ENCODE data around the gene ABHD12.

Gene ABHD12

DNA sequence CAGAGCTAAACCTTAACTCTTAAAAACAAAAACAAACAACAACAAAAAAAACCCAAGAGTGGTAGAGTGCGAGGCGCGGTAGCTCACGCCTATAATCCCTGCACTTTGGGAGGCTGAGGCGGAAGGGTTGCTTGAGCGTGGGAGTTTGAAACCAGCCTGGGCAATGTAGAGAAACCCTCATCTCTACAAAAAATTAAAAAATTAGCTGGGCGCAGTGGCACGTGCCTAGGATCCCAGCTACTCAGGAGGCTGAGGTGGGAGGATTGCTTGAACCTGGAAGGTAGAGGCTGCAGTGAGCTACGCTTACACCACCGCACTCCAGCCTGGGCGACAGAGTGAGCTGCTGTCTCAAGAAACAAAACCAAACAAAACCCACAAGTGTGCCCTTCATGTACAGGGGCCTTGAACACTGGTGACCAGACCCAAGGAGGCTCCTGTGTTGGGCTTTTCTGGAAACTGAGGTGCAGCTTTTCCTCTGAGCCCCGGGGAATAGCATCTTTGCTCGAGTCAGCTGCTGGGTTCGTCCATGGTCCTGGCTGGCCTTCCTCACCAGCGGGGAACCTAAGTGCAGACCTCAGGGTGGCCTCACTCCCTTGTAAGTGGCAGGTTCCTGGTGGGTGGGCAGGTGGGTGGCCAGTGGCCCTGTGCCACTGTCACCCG, 102.9 kb downstream of the ABHD12 start:
- no peak overlapping the region for H2AFZ ChIP-seq (ENCODE audit: low read length, unreplicated experiment)
- peaks cover 33% of the 10 kb centered on the region; the same call in 1 of the 2 replicates for H3K36me3 ChIP-seq (ENCODE audit: insufficient read depth, low read length)
- H3K79me2 ChIP-seq (ENCODE audit: control insufficient read depth, insufficient read depth, low read length, unreplicated experiment), result no peaks in the 10 kb centered on the region
- H3K27me3 ChIP-seq (ENCODE audit: insufficient read depth, low read length), result no peaks in the 10 kb centered on the region
- H3K4me3 ChIP-seq (ENCODE audit: low read depth, low read length), result no peak overlapping the region
- H3K4me1 ChIP-seq (ENCODE audit: control insufficient read depth, insufficient read depth, low read length, unreplicated experiment), result no peaks in the 10 kb centered on the region
- no peak overlapping the region for H3K27ac ChIP-seq (ENCODE audit: low read depth, low read length)

DNA sequence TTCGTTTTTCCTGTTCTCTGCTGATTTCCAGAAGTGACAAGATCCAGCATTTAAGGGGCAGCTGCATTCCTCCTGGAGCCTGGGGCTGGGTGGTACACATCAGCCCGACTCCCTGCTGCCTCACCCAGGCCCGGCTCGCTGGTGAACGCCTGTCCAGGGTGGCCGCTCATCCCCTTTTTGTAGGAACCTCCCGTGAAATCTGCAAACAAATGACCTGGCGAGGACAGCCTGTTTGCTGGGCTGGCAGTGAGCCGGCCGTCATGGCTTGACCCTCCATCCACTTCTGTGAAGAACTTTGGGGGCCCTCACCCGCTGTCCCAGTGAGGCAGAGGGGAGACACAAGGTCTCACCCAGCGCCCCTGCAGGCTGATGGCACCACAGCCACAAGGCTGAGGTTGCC, 103.7 kb downstream of the ABHD12 start:
- peaks cover 33% of the 10 kb centered on the region; the same call in 1 of the 2 replicates for H3K36me3 ChIP-seq (ENCODE audit: insufficient read depth, low read length)
- no peaks in the 10 kb centered on the region for H3K79me2 ChIP-seq (ENCODE audit: control insufficient read depth, insufficient read depth, low read length, unreplicated experiment)
- no peak overlapping the region for H3K27ac ChIP-seq (ENCODE audit: low read depth, low read length)
- H2AFZ ChIP-seq (ENCODE audit: low read length, unreplicated experiment), result no peak overlapping the region
- no peak overlapping the region for H3K4me3 ChIP-seq (ENCODE audit: low read depth, low read length)
- H3K27me3 ChIP-seq (ENCODE audit: insufficient read depth, low read length), result no peaks in the 10 kb centered on the region
- no peaks in the 10 kb centered on the region for H3K4me1 ChIP-seq (ENCODE audit: control insufficient read depth, insufficient read depth, low read length, unreplicated experiment)

DNA sequence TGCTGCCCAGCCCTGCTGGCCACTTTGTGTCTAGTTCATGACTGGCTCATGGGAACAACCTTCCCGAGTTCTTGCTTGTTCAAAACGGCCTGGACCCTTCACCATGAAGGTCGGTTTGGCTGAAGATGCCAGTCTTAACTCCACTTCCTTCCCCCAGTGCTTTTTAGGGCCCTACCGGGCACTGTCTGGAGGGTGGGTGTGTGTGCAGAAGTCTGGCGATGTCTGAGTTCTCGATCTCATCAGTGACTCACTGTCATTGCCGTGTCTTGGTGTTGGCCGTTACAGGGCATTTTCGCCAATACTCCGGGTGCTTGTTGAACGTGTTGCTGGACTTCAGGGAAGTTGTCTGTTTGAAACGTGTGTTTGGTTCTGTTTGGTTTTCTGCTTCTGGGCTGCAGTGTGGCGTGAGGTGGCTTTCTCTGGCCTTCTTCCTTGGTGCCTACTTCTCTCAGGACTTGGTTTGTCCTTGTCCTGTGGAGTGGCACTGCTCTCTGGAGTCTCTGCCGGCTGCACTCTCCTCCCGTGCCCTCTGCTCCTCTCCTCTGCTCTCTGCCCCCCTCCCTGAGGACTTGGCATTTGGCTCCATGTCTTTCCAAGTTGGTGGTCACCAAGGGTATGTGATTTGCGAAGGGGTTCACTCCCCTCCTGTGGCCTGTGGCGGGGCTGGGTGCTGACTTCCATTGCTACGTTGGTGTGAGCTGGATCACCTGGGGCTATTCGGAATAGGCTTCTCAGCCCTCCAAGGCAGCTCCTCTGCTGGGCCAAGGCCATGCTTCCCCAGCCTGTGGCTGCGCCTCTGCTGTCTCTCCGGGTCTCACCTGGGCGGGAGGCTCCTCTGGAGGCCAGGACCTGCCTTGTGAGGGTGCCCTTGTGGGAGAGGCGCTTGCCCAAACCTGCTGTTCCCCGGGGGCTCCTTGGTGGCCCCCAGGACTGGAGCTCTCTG, 104.5 kb downstream of the ABHD12 start:
- Histone ChIP-seq H3K79me2 (ENCODE audit: control insufficient read depth, insufficient read depth, low read length, unreplicated experiment) (no peaks in the 10 kb centered on the region), H3K27ac (ENCODE audit: low read depth, low read length) (no peak overlapping the region), H3K4me3 (ENCODE audit: low read depth, low read length) (no peak overlapping the region), H3K4me1 (ENCODE audit: control insufficient read depth, insufficient read depth, low read length, unreplicated experiment) (no peaks in the 10 kb centered on the region), H2AFZ (ENCODE audit: low read length, unreplicated experiment) (no peak overlapping the region), H3K27me3 (ENCODE audit: insufficient read depth, low read length) (no peaks in the 10 kb centered on the region), H3K36me3 (ENCODE audit: insufficient read depth, low read length) (peaks cover 33% of the 10 kb centered on the region; the same call in 1 of the 2 replicates)

DNA sequence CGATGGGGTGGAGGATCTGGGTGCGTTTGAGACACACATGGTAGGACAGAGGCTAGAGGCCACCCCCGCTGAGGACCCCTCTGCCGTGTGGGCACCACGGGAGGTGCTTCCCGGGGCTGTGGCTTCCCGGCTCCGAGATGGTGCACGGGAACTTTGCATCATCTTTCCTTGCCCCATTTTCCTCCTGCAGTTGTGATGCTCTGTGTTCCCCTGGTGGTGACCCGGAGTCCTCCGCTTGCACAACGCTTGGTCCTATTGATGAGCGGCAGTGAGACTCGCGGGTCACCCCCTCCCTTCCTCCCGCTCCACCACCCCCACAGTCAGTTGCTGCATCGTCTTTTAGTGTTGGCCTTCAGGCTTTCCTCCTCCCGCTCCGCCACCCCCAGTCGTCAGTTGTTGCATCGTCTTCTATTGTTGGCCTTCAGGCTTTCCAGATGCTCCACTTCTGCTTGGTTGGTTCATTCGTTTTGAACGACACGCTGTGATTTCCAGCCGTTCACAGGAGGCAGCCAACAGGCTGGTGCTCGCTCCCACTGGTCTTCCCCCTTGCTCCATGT, 105.5 kb downstream of the ABHD12 start:
- no peak overlapping the region for H2AFZ ChIP-seq (ENCODE audit: low read length, unreplicated experiment)
- peaks cover 28% of the 10 kb centered on the region; the same call in 1 of the 2 replicates for H3K36me3 ChIP-seq (ENCODE audit: insufficient read depth, low read length)

DNA sequence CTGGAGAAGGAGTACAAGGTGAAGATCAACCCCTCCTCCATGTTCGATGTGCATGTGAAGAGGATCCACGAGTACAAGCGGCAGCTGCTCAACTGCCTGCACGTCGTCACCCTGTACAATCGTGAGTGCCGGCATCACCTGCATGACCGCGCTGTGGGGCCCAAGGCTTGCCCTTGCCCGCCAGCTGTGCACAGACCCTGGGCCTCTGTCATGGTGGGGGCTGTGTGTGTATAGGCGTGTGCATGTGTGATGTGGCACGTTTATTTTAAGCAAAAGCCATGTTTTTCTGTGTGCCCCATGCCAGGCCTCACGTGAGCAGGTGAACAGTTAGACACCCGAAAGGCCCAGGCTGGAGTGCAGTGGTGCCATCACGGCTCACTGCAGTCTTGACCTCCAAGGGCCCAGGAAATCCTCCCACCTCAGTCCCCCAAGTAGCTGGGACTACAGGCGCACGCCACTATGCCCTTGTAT, 106.5 kb downstream of the ABHD12 start:
- H3K27ac ChIP-seq (ENCODE audit: low read depth, low read length), result no peak overlapping the region
- H2AFZ ChIP-seq (ENCODE audit: low read length, unreplicated experiment), result no peak overlapping the region
- H3K4me1 ChIP-seq (ENCODE audit: control insufficient read depth, insufficient read depth, low read length, unreplicated experiment), result no peaks in the 10 kb centered on the region
- H3K4me3 ChIP-seq (ENCODE audit: low read depth, low read length), result no peak overlapping the region
- no peaks in the 10 kb centered on the region for H3K27me3 ChIP-seq (ENCODE audit: insufficient read depth, low read length)
- H3K79me2 ChIP-seq (ENCODE audit: control insufficient read depth, insufficient read depth, low read length, unreplicated experiment), result no peaks in the 10 kb centered on the region
- peaks cover 21% of the 10 kb centered on the region; the same call in 1 of the 2 replicates for H3K36me3 ChIP-seq (ENCODE audit: insufficient read depth, low read length)

More for the DNA sequence above, 105.5 kb downstream of the ABHD12 start:
- no peak overlapping the region for H3K27ac ChIP-seq (ENCODE audit: low read depth, low read length)
- H3K27me3 ChIP-seq (ENCODE audit: insufficient read depth, low read length), result no peaks in the 10 kb centered on the region
- no peaks in the 10 kb centered on the region for H3K79me2 ChIP-seq (ENCODE audit: control insufficient read depth, insufficient read depth, low read length, unreplicated experiment)
- H3K4me1 ChIP-seq (ENCODE audit: control insufficient read depth, insufficient read depth, low read length, unreplicated experiment), result no peaks in the 10 kb centered on the region
- H3K4me3 ChIP-seq (ENCODE audit: low read depth, low read length), result no peak overlapping the region

DNA sequence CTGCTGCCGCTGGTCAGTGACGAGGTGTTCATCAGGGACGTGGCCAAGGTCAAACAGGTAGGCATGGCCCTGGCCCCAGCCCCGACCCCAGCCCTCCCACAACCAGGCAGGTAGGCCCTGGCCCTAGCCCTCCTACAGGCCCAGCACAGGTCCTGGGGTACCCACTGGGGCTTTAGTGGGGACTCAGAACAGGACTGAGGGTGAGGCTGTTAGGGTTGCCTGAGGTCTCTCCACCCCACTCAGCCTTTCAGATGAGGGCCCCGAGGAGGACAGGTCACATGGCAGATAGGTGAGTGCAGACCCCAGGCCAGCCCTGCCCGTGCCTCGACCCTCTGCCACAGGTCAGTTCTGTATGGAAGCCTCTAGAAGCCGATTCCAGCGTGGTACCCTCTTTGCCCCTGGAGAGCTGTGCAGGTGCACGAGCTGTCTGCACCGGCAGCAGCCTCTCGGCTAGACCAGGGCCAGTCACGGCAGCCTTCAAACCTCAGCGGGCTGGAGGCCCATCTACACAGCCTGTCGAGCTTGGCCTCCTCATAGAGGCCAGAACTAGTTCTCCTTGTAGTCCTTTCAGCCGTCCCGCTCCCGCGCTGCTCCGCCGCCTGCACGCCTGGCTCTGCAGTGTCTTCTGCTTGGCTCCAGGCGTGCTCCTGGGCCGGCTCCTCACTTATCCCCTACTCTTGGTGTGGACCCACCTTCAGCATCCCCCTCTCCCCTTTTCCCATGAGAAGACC, 107.2 kb downstream of the ABHD12 start:
- Histone ChIP-seq H2AFZ (ENCODE audit: low read length, unreplicated experiment) (no peak overlapping the region), H3K4me3 (ENCODE audit: low read depth, low read length) (no peak overlapping the region), H3K27ac (ENCODE audit: low read depth, low read length) (no peak overlapping the region), H3K36me3 (ENCODE audit: insufficient read depth, low read length) (peaks cover 17% of the 10 kb centered on the region; the same call in 1 of the 2 replicates), H3K4me1 (ENCODE audit: control insufficient read depth, insufficient read depth, low read length, unreplicated experiment) (no peaks in the 10 kb centered on the region), H3K27me3 (ENCODE audit: insufficient read depth, low read length) (no peaks in the 10 kb centered on the region), H3K79me2 (ENCODE audit: control insufficient read depth, insufficient read depth, low read length, unreplicated experiment) (no peaks in the 10 kb centered on the region)

DNA sequence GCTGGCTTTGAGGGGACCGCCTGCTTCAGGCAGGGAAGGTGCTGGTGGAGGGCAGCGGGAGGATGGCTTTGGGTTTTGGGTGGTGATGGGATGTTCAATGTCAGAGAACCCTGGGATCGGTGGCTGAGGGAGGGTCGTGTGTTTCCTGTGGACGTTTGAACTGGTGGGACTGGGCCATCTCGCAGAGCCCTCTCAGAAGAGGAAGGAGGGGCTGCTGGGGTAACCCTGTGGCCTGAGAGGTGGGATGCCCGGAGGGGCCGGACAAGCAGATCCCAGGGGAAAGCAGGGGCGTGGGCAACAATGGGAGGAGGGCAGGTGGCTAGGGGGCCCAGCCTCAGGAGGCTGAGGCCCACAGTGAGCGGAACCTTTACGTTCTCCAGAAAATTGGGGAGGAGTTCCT, 107.8 kb downstream of the ABHD12 start:
- Histone ChIP-seq H3K27me3 (ENCODE audit: insufficient read depth, low read length) (no peaks in the 10 kb centered on the region), H3K4me3 (ENCODE audit: low read depth, low read length) (no peak overlapping the region), H2AFZ (ENCODE audit: low read length, unreplicated experiment) (no peak overlapping the region), H3K27ac (ENCODE audit: low read depth, low read length) (no peak overlapping the region), H3K79me2 (ENCODE audit: control insufficient read depth, insufficient read depth, low read length, unreplicated experiment) (no peaks in the 10 kb centered on the region), H3K36me3 (ENCODE audit: insufficient read depth, low read length) (peaks cover 18% of the 10 kb centered on the region; the same call in 1 of the 2 replicates), H3K4me1 (ENCODE audit: control insufficient read depth, insufficient read depth, low read length, unreplicated experiment) (no peaks in the 10 kb centered on the region)

DNA sequence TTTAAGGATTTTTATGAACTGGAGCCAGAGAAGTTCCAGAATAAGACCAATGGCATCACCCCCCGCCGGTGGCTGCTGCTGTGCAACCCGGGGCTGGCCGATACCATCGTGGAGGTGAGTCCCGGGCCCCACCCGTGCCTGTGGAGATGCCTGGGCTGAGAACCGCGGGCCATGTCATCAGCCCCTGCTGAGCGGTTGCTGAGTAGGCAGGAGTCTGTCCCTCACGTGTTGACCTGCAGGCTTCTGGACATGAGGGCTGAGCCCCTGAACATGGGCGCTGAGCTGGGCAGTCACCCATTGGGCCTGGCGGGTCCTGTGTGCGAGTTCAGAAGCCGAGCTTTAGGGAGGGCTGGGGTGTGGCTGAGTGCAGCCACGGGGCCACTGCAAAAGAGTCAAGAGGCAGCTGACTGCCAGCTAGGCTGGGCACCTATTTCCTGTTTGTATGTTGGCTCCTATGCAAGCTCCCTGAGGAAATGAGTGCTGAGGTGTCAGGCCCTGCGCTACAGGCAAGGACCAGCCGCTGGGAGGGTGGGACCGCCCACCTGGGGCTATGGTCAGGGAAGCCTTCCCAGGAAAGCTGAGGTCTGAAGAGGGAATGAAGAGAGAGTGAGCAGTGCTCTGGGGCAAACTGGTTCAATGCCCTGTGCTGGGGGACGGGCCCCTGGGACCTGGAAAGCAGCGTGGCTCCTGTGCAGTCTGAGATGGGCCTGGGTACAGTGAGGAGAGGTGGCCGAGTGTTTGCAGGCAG, 108.4 kb downstream of the ABHD12 start:
- H3K4me1 ChIP-seq (ENCODE audit: control insufficient read depth, insufficient read depth, low read length, unreplicated experiment), result no peaks in the 10 kb centered on the region
- H3K27ac ChIP-seq (ENCODE audit: low read depth, low read length), result no peak overlapping the region
- no peaks in the 10 kb centered on the region for H3K79me2 ChIP-seq (ENCODE audit: control insufficient read depth, insufficient read depth, low read length, unreplicated experiment)
- no peaks in the 10 kb centered on the region for H3K27me3 ChIP-seq (ENCODE audit: insufficient read depth, low read length)
- H3K4me3 ChIP-seq (ENCODE audit: low read depth, low read length), result no peak overlapping the region
- H2AFZ ChIP-seq (ENCODE audit: low read length, unreplicated experiment), result no peak overlapping the region
- peaks cover 23% of the 10 kb centered on the region; the same call in 1 of the 2 replicates for H3K36me3 ChIP-seq (ENCODE audit: insufficient read depth, low read length)

DNA sequence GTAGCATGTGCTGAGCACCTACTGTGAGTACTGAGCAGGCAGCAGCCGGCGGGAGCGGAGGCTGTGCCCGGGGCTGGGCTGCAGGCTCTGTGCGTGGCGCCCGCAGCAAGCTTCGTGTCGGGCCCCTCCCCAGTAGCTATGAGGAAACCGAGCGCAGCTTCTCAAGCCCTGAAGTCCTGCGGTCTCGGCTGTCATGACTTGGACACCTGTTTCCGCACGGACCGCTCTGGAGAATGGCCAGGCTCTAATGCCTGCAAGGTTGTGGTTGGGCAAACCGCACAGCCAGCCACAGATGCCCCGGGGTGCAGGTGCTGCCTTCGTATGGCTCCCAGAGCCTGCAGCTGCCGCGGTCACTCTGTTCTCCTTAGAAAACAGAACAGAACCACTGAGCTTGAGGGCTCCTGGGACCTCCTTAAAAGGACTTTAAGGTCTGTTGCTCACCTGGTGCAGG, 109.1 kb downstream of the ABHD12 start:
- H3K4me1 ChIP-seq (ENCODE audit: control insufficient read depth, insufficient read depth, low read length, unreplicated experiment), result no peaks in the 10 kb centered on the region
- H3K36me3 ChIP-seq (ENCODE audit: insufficient read depth, low read length), result peaks cover 23% of the 10 kb centered on the region; the same call in 1 of the 2 replicates
- H3K79me2 ChIP-seq (ENCODE audit: control insufficient read depth, insufficient read depth, low read length, unreplicated experiment), result no peaks in the 10 kb centered on the region
- no peak overlapping the region for H2AFZ ChIP-seq (ENCODE audit: low read length, unreplicated experiment)
- no peak overlapping the region for H3K4me3 ChIP-seq (ENCODE audit: low read depth, low read length)
- no peak overlapping the region for H3K27ac ChIP-seq (ENCODE audit: low read depth, low read length)
- no peaks in the 10 kb centered on the region for H3K27me3 ChIP-seq (ENCODE audit: insufficient read depth, low read length)

Measured in ACC112 (cell line).